Activated T-helper 17 cell treated with anti-CD3 and anti-CD28 coated beads, Interleukin-2, amount 50 U/mL, for 72 hours (primary cell): ENCODE data around the gene NUP98. TPM values are rescaled to one million over a fixed set of nuclear protein-coding genes. Genes with fewer than 3 reads are reported as not detected.

Source experiments
- ATAC-seq: fragments of 150-1000 bp; cut with Tn5 transposase; replicated peaks from 2 replicates; pipeline ENCODE4 v1.10.0; 2021; ENCODE audit warnings: mild to moderate bottlenecking, moderate library complexity
- H3K27ac Mint-ChIP-seq: one replicate; pipeline ENCODE4 v1.8.0; 2022; ENCODE audit warnings: mixed read lengths
- H3K27me3 Mint-ChIP-seq: one replicate; pipeline ENCODE4 v1.8.0; 2022; ENCODE audit warnings: mixed read lengths
- H3K36me3 Mint-ChIP-seq: one replicate; pipeline ENCODE4 v1.8.0; 2022; ENCODE audit warnings: low read depth, mild to moderate bottlenecking, mixed read lengths
- H3K4me1 Mint-ChIP-seq: one replicate; pipeline ENCODE4 v1.8.0; 2022; ENCODE audit warnings: mixed read lengths
- H3K4me3 Mint-ChIP-seq: one replicate; pipeline ENCODE4 v1.8.0; 2022; ENCODE audit warnings: mild to moderate bottlenecking, mixed read lengths
- H3K9me3 Mint-ChIP-seq: one replicate; pipeline ENCODE4 v1.8.0; 2022; ENCODE audit warnings: mixed read lengths
- total RNA-seq, 2 donors: library from RNA; stranded (reverse); gene quantifications; one replicate each; pipeline ENCODE4 v1.2.3, GENCODE V29; 2022

Gene NUP98
- total RNA-seq, 2 donors from 2014 or later: 126 to 149 TPM

- H3K36me3 Mint-ChIP-seq: peaks cover 93% of the 10 kb centered on the region
- no peaks in the 10 kb centered on the region for H3K9me3 Mint-ChIP-seq
- no peak for ATAC-seq
- no peaks in the 10 kb centered on the region for H3K27me3 Mint-ChIP-seq
- H3K4me3 Mint-ChIP-seq: no peak overlapping the region
- peaks cover 4% of the 10 kb centered on the region for H3K4me1 Mint-ChIP-seq
- no peak overlapping the region for H3K27ac Mint-ChIP-seq
These were observed 86.7 kb downstream of the NUP98 start for GRCh38 chr11:3710485-3711259.

- H3K27me3 Mint-ChIP-seq: no peaks in the 10 kb centered on the region
- H3K4me1 Mint-ChIP-seq: peaks cover 4% of the 10 kb centered on the region
- no peak for ATAC-seq
- no peak overlapping the region for H3K27ac Mint-ChIP-seq
- H3K9me3 Mint-ChIP-seq: no peaks in the 10 kb centered on the region
- H3K36me3 Mint-ChIP-seq: peaks cover 93% of the 10 kb centered on the region
- no peak overlapping the region for H3K4me3 Mint-ChIP-seq
These were observed 87.4 kb downstream of the NUP98 start for GRCh38 chr11:3709977-3710376.

GRCh38 chr11:3707176-3707575, 90.2 kb downstream of the NUP98 start:
- H3K27ac Mint-ChIP-seq: no peak overlapping the region
- peaks cover 93% of the 10 kb centered on the region for H3K36me3 Mint-ChIP-seq
- ATAC-seq: no peak
- no peak overlapping the region for H3K4me3 Mint-ChIP-seq
- no peaks in the 10 kb centered on the region for H3K9me3 Mint-ChIP-seq
- no peaks in the 10 kb centered on the region for H3K27me3 Mint-ChIP-seq
- peaks cover 2% of the 10 kb centered on the region for H3K4me1 Mint-ChIP-seq

- Mint-ChIP-seq H3K27me3 (no peaks in the 10 kb centered on the region), H3K27ac (no peak overlapping the region), H3K9me3 (no peaks in the 10 kb centered on the region), H3K4me3 (no peak overlapping the region), H3K36me3 (peaks cover 97% of the 10 kb centered on the region), H3K4me1 (peaks cover 4% of the 10 kb centered on the region)
- no peak for ATAC-seq
These were observed 94.0 kb downstream of the NUP98 start for GRCh38 chr11:3703383-3703782.

GRCh38 chr11:3700910-3701309, 96.4 kb downstream of the NUP98 start:
- peaks cover 97% of the 10 kb centered on the region for H3K36me3 Mint-ChIP-seq
- H3K27me3 Mint-ChIP-seq: no peaks in the 10 kb centered on the region
- H3K4me3 Mint-ChIP-seq: no peak overlapping the region
- peaks cover 4% of the 10 kb centered on the region for H3K4me1 Mint-ChIP-seq
- H3K27ac Mint-ChIP-seq: no peak overlapping the region
- ATAC-seq: no peak
- no peaks in the 10 kb centered on the region for H3K9me3 Mint-ChIP-seq

- Mint-ChIP-seq H3K27me3 (no peaks in the 10 kb centered on the region), H3K4me1 (peaks cover 4% of the 10 kb centered on the region), H3K4me3 (no peak overlapping the region), H3K9me3 (no peaks in the 10 kb centered on the region), H3K36me3 (peaks cover 97% of the 10 kb centered on the region), H3K27ac (no peak overlapping the region)
- ATAC-seq: no peak
These were observed 96.9 kb downstream of the NUP98 start for GRCh38 chr11:3700410-3700809.

- no peak overlapping the region for H3K27ac Mint-ChIP-seq
- H3K4me1 Mint-ChIP-seq: no peaks in the 10 kb centered on the region
- H3K36me3 Mint-ChIP-seq: peaks cover 99% of the 10 kb centered on the region
- H3K27me3 Mint-ChIP-seq: no peaks in the 10 kb centered on the region
- H3K4me3 Mint-ChIP-seq: no peak overlapping the region
- ATAC-seq: no peak
- H3K9me3 Mint-ChIP-seq: no peaks in the 10 kb centered on the region
These were observed 110.6 kb downstream of the NUP98 start for GRCh38 chr11:3686751-3687150.

- no peaks in the 10 kb centered on the region for H3K27me3 Mint-ChIP-seq
- H3K9me3 Mint-ChIP-seq: no peaks in the 10 kb centered on the region
- H3K36me3 Mint-ChIP-seq: peaks cover 99% of the 10 kb centered on the region
- H3K4me1 Mint-ChIP-seq: no peaks in the 10 kb centered on the region
- ATAC-seq: no peak
- H3K27ac Mint-ChIP-seq: peak overlapping the region; percentile 31
- no peak overlapping the region for H3K4me3 Mint-ChIP-seq
These were observed 111.4 kb downstream of the NUP98 start for GRCh38 chr11:3685923-3686322.

- no peaks in the 10 kb centered on the region for H3K27me3 Mint-ChIP-seq
- H3K4me3 Mint-ChIP-seq: no peak overlapping the region
- no peaks in the 10 kb centered on the region for H3K9me3 Mint-ChIP-seq
- H3K4me1 Mint-ChIP-seq: no peaks in the 10 kb centered on the region
- no peak for ATAC-seq
- no peak overlapping the region for H3K27ac Mint-ChIP-seq
- H3K36me3 Mint-ChIP-seq: peaks cover 99% of the 10 kb centered on the region
These were observed 112.6 kb downstream of the NUP98 start for GRCh38 chr11:3684819-3685172.

GRCh38 chr11:3684129-3684818, 113.1 kb downstream of the NUP98 start:
- no peak overlapping the region for H3K4me3 Mint-ChIP-seq
- H3K9me3 Mint-ChIP-seq: no peaks in the 10 kb centered on the region
- H3K36me3 Mint-ChIP-seq: peaks cover 99% of the 10 kb centered on the region
- no peaks in the 10 kb centered on the region for H3K27me3 Mint-ChIP-seq
- no peak for ATAC-seq
- peaks cover under 1% of the 10 kb centered on the region for H3K4me1 Mint-ChIP-seq
- no peak overlapping the region for H3K27ac Mint-ChIP-seq

- H3K27me3 Mint-ChIP-seq: no peaks in the 10 kb centered on the region
- ATAC-seq: no peak
- no peak overlapping the region for H3K27ac Mint-ChIP-seq
- H3K4me1 Mint-ChIP-seq: peaks cover 3% of the 10 kb centered on the region
- no peak overlapping the region for H3K4me3 Mint-ChIP-seq
- H3K9me3 Mint-ChIP-seq: no peaks in the 10 kb centered on the region
- H3K36me3 Mint-ChIP-seq: peaks cover 100% of the 10 kb centered on the region
These were observed 114.3 kb downstream of the NUP98 start for GRCh38 chr11:3683039-3683438.

GRCh38 chr11:3679077-3679476, 118.3 kb downstream of the NUP98 start:
- no peak overlapping the region for H3K27ac Mint-ChIP-seq
- no peak for ATAC-seq
- H3K36me3 Mint-ChIP-seq: peaks cover 100% of the 10 kb centered on the region
- peaks cover 11% of the 10 kb centered on the region for H3K4me1 Mint-ChIP-seq
- H3K27me3 Mint-ChIP-seq: no peaks in the 10 kb centered on the region
- H3K4me3 Mint-ChIP-seq: no peak overlapping the region
- no peaks in the 10 kb centered on the region for H3K9me3 Mint-ChIP-seq

- Mint-ChIP-seq H3K4me1 (peaks cover 11% of the 10 kb centered on the region), H3K9me3 (no peaks in the 10 kb centered on the region), H3K27me3 (no peaks in the 10 kb centered on the region), H3K36me3 (peaks cover 97% of the 10 kb centered on the region), H3K4me3 (no peak overlapping the region), H3K27ac (no peak overlapping the region)
- ATAC-seq: no peak
These were observed 121.4 kb downstream of the NUP98 start for GRCh38 chr11:3675971-3676370.

- no peaks in the 10 kb centered on the region for H3K27me3 Mint-ChIP-seq
- ATAC-seq: peak; percentile 68
- peaks cover 94% of the 10 kb centered on the region for H3K36me3 Mint-ChIP-seq
- peaks cover 10% of the 10 kb centered on the region for H3K4me1 Mint-ChIP-seq
- no peaks in the 10 kb centered on the region for H3K9me3 Mint-ChIP-seq
- no peak overlapping the region for H3K4me3 Mint-ChIP-seq
- H3K27ac Mint-ChIP-seq: peak overlapping the region; percentile 69
These were observed 123.2 kb downstream of the NUP98 start for GRCh38 chr11:3674189-3674588.
